ENCODE data around the gene GJA4. TPM values are rescaled to one million over a fixed set of nuclear protein-coding genes. Genes with fewer than 3 reads are reported as not detected.

The GJA4 gene
- total and polyA plus RNA-seq, 8 donors: 21.1 to 34.7 (median 29.1) TPM

- DNase-seq: no peak
- no peak for ATAC-seq
- intact Hi-C loops (cut with DNase I): loop anchor here in 1 of 2 donors (5.0 kb wide), 2 partner anchors 68 to 83 kb away; no protein-coding TSS in a partner anchor
- peaks cover 19 to 39% of the 10 kb centered on the region in 2 donors for H3K27me3 ChIP-seq
- no peak overlapping the region for H3K27ac ChIP-seq
- no peaks in the 10 kb centered on the region for H3K36me3 ChIP-seq
- H3K4me1 ChIP-seq: peaks cover 3 to 4% of the 10 kb centered on the region in 2 donors
- H3K4me3 ChIP-seq: no peak overlapping the region
- TF ChIP-seq CTCF (IDR thresholded peaks at IDR 0.05): no peak
- H3K9me3 ChIP-seq: no peaks in the 10 kb centered on the region
Observed at GRCh38 chr1:34784751-34785221, 8.0 kb upstream of the GJA4 start.

DNA sequence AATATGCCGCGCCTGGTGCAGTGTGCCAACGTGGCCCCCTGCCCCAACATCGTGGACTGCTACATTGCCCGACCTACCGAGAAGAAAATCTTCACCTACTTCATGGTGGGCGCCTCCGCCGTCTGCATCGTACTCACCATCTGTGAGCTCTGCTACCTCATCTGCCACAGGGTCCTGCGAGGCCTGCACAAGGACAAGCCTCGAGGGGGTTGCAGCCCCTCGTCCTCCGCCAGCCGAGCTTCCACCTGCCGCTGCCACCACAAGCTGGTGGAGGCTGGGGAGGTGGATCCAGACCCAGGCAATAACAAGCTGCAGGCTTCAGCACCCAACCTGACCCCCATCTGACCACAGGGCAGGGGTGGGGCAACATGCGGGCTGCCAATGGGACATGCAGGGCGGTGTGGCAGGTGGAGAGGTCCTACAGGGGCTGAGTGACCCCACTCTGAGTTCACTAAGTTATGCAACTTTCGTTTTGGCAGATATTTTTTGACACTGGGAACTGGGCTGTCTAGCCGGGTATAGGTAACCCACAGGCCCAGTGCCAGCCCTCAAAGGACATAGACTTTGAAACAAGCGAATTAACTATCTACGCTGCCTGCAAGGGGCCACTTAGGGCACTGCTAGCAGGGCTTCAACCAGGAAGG, 7.4 kb upstream of the GJA4 start:
- no peaks in the 10 kb centered on the region for H3K9me3 ChIP-seq
- TF ChIP-seq CTCF (IDR thresholded peaks at IDR 0.05): no peak
- peaks cover 16 to 35% of the 10 kb centered on the region in 2 donors for H3K27me3 ChIP-seq
- ATAC-seq (no peak), DNase-seq (no peak)
- H3K36me3 ChIP-seq: no peaks in the 10 kb centered on the region
- intact Hi-C loops (cut with DNase I): loop anchor here in 1 of 2 donors (5.0 kb wide), 2 partner anchors 67 to 82 kb away; no protein-coding TSS in a partner anchor
- no peak overlapping the region for H3K27ac ChIP-seq
- no peak overlapping the region for H3K4me3 ChIP-seq
- peaks cover 3 to 4% of the 10 kb centered on the region in 2 donors for H3K4me1 ChIP-seq

GRCh38 chr1:34785875-34786470, 6.8 kb upstream of the GJA4 start:
- intact Hi-C loops (cut with DNase I): loop anchor here in 1 of 2 donors (5.0 kb wide), 2 partner anchors 66 to 81 kb away; no protein-coding TSS in a partner anchor
- no peak overlapping the region for H3K4me3 ChIP-seq
- H3K4me1 ChIP-seq: peaks cover 3 to 4% of the 10 kb centered on the region in 2 donors
- no peak for TF ChIP-seq CTCF (IDR thresholded peaks at IDR 0.05)
- H3K36me3 ChIP-seq: no peaks in the 10 kb centered on the region
- DNase-seq: no peak
- no peak for ATAC-seq
- H3K27ac ChIP-seq: no peak overlapping the region
- H3K27me3 ChIP-seq: peaks cover 11 to 35% of the 10 kb centered on the region in 2 donors
- H3K9me3 ChIP-seq: no peaks in the 10 kb centered on the region

DNA sequence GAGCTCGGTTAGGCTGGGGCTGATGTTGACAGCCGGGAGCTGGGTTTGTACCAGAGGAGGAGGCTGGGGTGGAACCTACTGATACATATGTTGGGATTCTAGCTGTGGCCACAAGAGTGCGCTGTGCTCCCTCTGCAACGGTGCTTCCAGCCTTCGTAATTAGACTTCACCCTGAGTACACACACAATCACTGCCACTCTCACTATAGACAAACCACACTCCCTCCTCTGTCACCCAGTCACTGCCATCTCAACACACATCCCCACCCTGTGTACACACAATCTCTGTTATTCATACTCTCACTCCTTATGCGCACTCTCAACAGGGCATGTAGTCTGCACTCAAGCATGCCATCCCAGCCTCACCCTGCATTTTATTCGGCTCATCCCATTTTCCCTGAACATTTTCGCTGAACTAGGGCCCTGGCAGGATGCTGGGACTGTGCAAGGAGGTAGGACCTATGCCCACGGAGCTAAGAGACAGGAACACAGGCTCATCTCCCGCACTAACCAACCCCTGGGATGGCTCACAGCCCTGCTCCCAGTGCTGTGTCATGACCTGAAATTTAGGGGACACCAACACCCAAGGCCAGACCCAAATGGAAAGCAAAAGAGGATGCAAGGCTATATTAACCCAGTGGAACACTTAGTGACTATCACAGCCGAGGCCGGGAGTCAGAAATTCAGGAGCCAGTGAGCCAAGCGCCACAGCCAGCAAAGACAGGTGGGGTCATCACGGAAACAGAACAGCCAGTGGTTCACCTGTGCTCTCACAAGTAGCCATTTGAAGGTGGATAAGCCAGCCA, 6.1 kb upstream of the GJA4 start:
- peak; percentile 89 for ATAC-seq
- Histone ChIP-seq H3K9me3 (no peaks in the 10 kb centered on the region), H3K36me3 (no peaks in the 10 kb centered on the region), H3K27ac (no peak overlapping the region), H3K4me3 (no peak overlapping the region), H3K4me1 (peaks cover 0 to 3% of the 10 kb centered on the region in 2 donors), H3K27me3 (peaks cover 4 to 34% of the 10 kb centered on the region in 2 donors)
- intact Hi-C loops (cut with DNase I): loop anchor here in 1 of 2 donors (5.0 kb wide), 2 partner anchors 66 to 81 kb away; no protein-coding TSS in a partner anchor
- TF ChIP-seq CTCF (IDR thresholded peaks at IDR 0.05): peak; percentile 73 to 81
- peak in 3 of 4 donors; percentile 19 to 66 (median 54) for DNase-seq
